GM13976 (cell line): Measurements from ENCODE around the gene ATP9A.

Experiments used
- DNase-seq: peaks from one replicate; pipeline ENCODE4 v3.0.0; 2012; ENCODE audit warnings: low spot score
- CTCF ChIP-seq: IDR thresholded peaks from 2 replicates; pipeline ENCODE4 v1.5.1; 2012; ENCODE audit warnings: borderline replicate concordance, mild to moderate bottlenecking; ENCODE audit not compliant: insufficient read depth; ENCODE audit errors: extremely low read depth, missing control alignments, control extremely low read depth
- in situ Hi-C: fragments of 300-500 bp; cut with MboI; formaldehyde crosslinking; loops from one replicate; pipeline ENCODE4 v1.12.0; 2022; ENCODE audit warnings: low sequenced_read_pairs, mixed read lengths, inconsistent platforms; ENCODE audit not compliant: unreplicated experiment

Gene ATP9A

GRCh38 chr20:51567622-51568021 lies 200.6 kb downstream of the ATP9A start:
- in situ Hi-C loops = no loop called here
- DNase-seq = no peak
- no peak for TF ChIP-seq CTCF

GRCh38 chr20:51566594-51566993 lies 201.6 kb downstream of the ATP9A start:
- DNase-seq = no peak
- in situ Hi-C loops = no loop called here
- no peak for TF ChIP-seq CTCF

- TF ChIP-seq CTCF = no peak
- no peak for DNase-seq
- in situ Hi-C loops = no loop called here
Measured at GRCh38 chr20:51565298-51566144, 202.7 kb downstream of the ATP9A start.

- DNase-seq = no peak
- no peak for TF ChIP-seq CTCF
- in situ Hi-C loops = no loop called here
Measured at GRCh38 chr20:51563486-51564332, 204.5 kb downstream of the ATP9A start.

- no peak for DNase-seq
- no peak for TF ChIP-seq CTCF
- in situ Hi-C loops = no loop called here
Measured at GRCh38 chr20:51563174-51563485, 205.1 kb downstream of the ATP9A start.

- in situ Hi-C loops = no loop called here
- peak; percentile 4 for TF ChIP-seq CTCF
- peak; percentile 50 for DNase-seq
Measured at GRCh38 chr20:51562332-51563173, 205.6 kb downstream of the ATP9A start.
